Measurements from ENCODE around the gene GRHPR. TPM values are rescaled to one million over a fixed set of nuclear protein-coding genes. Genes with fewer than 3 reads are reported as not detected.
A peak's percentile ranks its signal among the peaks of the same experiment; 100 is the strongest.
"Not testable (repeated sequence)": the region's sequence is repeated elsewhere in the genome, so short reads cannot be mapped to it uniquely, and the experiment has no call there.

Gene GRHPR
- total RNA-seq, 2 experiments from 2014 or later = 51.2 to 51.5 TPM

DNA sequence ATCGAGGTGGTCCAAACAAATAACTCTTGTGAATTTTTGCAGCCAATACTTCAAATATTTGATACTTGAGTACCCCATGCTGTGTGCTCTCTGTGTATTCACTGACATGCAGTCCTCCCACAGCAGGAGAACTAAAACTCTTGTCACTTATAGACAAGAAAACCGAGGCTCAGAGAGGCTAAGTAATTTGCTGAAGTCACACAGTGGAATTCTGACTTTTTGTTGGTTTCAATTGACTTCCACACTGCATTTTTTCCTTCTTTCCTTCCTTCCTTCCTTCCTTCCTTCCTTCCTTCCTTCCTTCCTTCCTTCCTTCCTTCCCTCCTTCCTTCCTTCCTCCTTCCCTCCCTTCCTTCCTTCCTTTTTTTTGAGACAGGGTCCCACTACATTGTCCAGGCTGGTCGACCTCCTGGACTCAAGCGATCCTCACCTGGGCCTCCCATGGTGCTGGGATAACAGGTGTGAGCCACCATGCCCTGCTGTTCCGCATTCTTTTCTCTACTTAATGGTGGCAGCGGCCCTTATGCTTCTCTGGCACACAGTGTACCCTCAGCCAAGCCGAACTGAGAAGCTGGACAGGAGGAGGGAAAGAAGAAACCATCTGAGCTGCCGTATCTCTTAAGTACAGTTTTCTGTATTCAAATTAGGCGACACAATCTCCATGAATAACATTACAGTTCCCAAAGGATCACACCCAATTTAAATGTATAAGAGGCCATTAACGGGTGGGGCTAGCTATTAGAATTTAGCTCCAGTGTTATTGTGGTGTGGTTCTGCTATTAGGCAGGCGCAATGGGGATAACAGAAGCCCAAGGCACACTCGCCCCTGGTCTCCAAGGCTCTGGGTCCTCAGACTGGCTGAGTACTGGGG lies 38.4 kb upstream of the GRHPR start:
- POLR2A ChIA-PET = no interaction called here
- no peaks in the 10 kb centered on the region for H3K4me1 Mint-ChIP-seq

DNA sequence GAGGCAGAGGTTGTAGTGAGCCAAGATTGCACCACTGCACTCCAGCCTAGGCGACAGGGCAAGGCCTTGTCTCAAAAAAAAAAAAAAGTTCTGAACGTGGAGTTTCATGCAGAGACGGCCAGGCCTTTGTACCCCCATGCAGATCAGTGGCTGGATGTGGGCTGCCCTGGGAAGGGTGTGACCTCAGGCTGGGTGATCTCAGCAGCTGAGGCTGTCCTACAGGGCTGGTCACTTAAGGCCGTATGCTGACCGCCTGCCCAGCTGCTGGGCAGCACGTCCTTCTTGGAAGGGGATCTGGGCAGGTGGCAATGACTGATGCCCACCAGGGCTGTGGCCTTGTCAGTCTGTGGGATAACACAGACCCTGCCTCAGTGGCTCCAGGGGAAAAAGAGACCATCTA lies 37.2 kb upstream of the GRHPR start:
- no peak for DNase-seq
- Mint-ChIP-seq H3K9me3 (no peaks in the 10 kb centered on the region), H3K27ac (no peak overlapping the region), H3K4me1 (no peaks in the 10 kb centered on the region), H3K27me3 (no peaks in the 10 kb centered on the region), H3K4me3 (no peak overlapping the region), H3K36me3 (ENCODE audit: low read depth) (no peaks in the 10 kb centered on the region)
- ChIA-PET POLR2A (no interaction called here), CTCF (interaction anchor here (1.1 kb wide), 1 partner anchor 22 kb away, joined by 3 read pairs; no protein-coding TSS in a partner anchor)

More for the DNA sequence above, 38.4 kb upstream of the GRHPR start:
- peaks cover 3% of the 10 kb centered on the region for H3K27me3 Mint-ChIP-seq
- H3K9me3 Mint-ChIP-seq = no peaks in the 10 kb centered on the region
- no peak overlapping the region for H3K4me3 Mint-ChIP-seq
- H3K27ac Mint-ChIP-seq = no peak overlapping the region
- CTCF ChIA-PET = no interaction called here
- no peak for DNase-seq
- no peaks in the 10 kb centered on the region for H3K36me3 Mint-ChIP-seq (ENCODE audit: low read depth)

DNA sequence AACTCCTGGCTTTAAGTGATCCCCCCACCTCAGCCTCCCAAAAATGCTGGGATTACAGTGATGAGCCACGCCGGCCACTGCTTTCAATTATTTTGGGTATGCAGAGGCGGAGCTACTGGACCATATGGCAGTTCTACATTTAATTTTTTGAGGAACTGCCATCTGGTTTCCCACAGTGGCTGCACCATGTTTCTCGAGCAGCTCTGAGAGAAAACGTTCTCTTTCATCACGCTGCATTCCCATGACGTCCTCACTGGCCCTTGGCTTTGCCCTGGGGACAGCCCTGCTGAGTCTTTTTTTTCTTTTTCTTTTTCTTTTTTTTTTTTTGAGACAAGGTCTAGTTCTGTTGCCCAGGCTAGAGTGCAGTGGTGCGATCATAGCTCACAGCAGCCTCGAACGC lies 35.5 kb upstream of the GRHPR start:
- CTCF ChIA-PET = no interaction called here
- Mint-ChIP-seq H3K36me3 (ENCODE audit: low read depth) (no peaks in the 10 kb centered on the region), H3K4me3 (no peak overlapping the region), H3K27me3 (no peaks in the 10 kb centered on the region), H3K9me3 (no peaks in the 10 kb centered on the region), H3K4me1 (peaks cover 4% of the 10 kb centered on the region), H3K27ac (no peak overlapping the region)
- DNase-seq = no peak
- POLR2A ChIA-PET = no interaction called here

DNA sequence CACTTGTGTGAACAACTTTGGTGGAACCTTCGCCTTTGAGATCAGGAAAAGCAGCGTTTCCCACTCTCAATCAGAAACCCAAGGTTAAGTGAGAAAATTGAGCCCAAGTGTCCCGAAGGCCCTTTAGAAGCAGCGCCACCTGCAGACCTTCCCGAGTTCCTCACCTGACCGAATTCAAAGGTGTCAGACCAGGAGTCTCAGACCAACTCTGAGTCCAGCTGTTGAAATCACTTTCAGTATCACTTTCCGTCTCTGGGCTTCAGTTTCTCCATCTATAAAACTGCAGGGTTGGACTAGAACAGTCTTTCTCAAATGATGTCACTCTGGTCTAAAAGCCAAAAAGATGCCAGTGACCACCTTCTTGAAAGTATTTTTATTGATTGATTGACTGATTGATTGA lies 31.7 kb upstream of the GRHPR start:
- H3K27me3 Mint-ChIP-seq = no peaks in the 10 kb centered on the region
- H3K27ac Mint-ChIP-seq = no peak overlapping the region
- H3K9me3 Mint-ChIP-seq = no peaks in the 10 kb centered on the region
- no peaks in the 10 kb centered on the region for H3K36me3 Mint-ChIP-seq (ENCODE audit: low read depth)
- no peak overlapping the region for H3K4me3 Mint-ChIP-seq
- peaks cover 4% of the 10 kb centered on the region for H3K4me1 Mint-ChIP-seq
- ChIA-PET CTCF (interaction anchor here (0.8 to 1.4 kb wide), 4 partner anchors 9 to 518 kb away, joined by 3 read pairs; no protein-coding TSS in a partner anchor), POLR2A (no interaction called here)
- DNase-seq = peak; percentile 47

DNA sequence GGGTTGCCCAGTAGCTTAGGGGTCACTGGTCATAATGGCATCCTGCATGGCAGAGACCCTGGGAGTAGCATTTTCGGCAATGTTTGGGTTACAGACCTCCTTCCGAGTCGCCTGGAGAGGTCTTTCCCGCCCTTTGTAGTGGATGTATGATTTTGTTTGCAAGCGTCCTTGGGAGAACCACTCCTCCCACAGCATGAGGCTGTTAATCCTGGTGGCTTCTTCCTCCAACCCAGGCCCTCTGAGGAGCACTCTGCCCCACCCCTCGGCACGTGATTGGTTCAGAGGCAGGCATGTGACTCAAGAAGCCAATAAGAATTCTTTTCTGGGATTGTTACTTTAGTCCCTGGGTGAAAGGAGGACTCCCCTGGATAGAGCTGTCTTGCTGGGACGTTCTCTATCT lies 30.2 kb upstream of the GRHPR start:
- no peak for DNase-seq
- H3K9me3 Mint-ChIP-seq = no peaks in the 10 kb centered on the region
- no peak overlapping the region for H3K27ac Mint-ChIP-seq
- H3K36me3 Mint-ChIP-seq (ENCODE audit: low read depth) = no peaks in the 10 kb centered on the region
- CTCF ChIA-PET = interaction anchor here (1.3 to 1.4 kb wide), 2 partner anchors 11 to 396 kb away, joined by 3 read pairs; no protein-coding TSS in a partner anchor
- no peak overlapping the region for H3K4me3 Mint-ChIP-seq
- POLR2A ChIA-PET = no interaction called here
- H3K4me1 Mint-ChIP-seq = peaks cover 4% of the 10 kb centered on the region
- H3K27me3 Mint-ChIP-seq = no peaks in the 10 kb centered on the region

DNA sequence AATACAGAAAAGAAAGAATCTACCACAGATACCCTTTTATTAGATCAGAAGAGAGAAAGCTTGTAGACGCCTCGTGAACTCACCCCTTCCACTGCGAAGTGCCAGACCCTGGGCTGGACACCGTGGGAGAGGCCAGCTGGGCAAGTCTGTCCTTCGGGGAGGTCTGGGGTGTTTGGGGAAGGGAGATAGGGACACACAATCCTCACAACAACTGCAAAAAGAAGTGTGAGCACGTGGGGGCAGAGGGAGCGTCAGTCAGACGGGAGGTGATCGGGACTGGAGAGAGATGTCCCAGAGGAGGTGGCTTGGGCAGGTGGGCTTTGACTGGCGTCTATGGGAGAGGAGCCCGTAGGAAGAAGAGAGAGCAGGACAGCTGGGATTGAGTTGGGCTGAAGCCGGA lies 27.3 kb upstream of the GRHPR start:
- no peak for DNase-seq
- Mint-ChIP-seq H3K4me3 (no peak overlapping the region), H3K36me3 (ENCODE audit: low read depth) (no peaks in the 10 kb centered on the region), H3K27ac (no peak overlapping the region), H3K9me3 (no peaks in the 10 kb centered on the region), H3K4me1 (peaks cover 4% of the 10 kb centered on the region), H3K27me3 (peaks cover 3% of the 10 kb centered on the region)
- CTCF ChIA-PET = no interaction called here
- POLR2A ChIA-PET = no interaction called here

DNA sequence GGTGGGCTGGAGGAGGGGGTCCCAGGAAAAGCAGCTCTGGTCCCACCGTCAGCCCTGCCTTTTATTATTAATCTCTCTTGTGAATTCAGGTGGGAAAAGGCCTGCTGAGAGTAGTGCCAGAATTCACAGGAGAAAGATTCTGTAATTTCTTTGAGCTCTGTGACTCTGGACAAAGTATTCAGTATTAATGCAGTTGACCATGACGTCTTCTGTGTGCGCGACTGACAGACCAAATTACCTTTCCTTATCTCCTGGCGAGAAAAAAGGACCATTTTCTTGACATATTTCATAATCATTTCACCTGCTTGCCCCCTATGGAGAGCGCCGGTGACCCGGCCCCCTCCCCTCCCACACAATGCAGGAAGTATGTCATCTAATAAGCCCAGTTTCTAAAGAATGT lies 26.8 kb upstream of the GRHPR start:
- ChIA-PET CTCF (interaction anchor here (0.6 kb wide), 1 partner anchor 50 kb away, joined by 5 read pairs; no protein-coding TSS in a partner anchor), POLR2A (no interaction called here)
- H3K9me3 Mint-ChIP-seq = no peaks in the 10 kb centered on the region
- peaks cover 5% of the 10 kb centered on the region for H3K27me3 Mint-ChIP-seq
- DNase-seq = no peak
- H3K4me1 Mint-ChIP-seq = peaks cover 3% of the 10 kb centered on the region
- no peaks in the 10 kb centered on the region for H3K36me3 Mint-ChIP-seq (ENCODE audit: low read depth)
- no peak overlapping the region for H3K4me3 Mint-ChIP-seq
- no peak overlapping the region for H3K27ac Mint-ChIP-seq

DNA sequence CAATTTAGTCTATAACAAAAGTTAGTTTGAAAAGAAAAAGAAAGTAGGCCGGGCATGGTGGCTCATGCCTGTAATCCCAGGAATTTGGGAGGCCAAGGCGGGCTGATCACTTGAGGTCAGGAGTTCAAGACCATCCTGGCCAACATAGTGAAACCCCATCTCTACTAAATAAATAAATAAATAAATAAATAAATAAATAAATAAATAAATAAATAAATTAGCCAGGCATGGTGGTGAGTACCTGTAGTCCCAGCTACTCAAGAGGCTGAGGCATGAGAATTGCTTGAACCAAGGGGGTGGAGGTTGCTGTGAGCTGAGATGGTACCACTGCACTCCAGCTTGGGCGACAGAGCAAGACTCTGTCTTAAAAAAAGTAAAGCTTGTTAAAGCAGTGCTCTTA lies 24.5 kb upstream of the GRHPR start:
- H3K9me3 Mint-ChIP-seq; H3K27ac Mint-ChIP-seq; H3K4me1 Mint-ChIP-seq; POLR2A ChIA-PET; H3K27me3 Mint-ChIP-seq; H3K4me3 Mint-ChIP-seq; DNase-seq; H3K36me3 Mint-ChIP-seq (ENCODE audit: low read depth); CTCF ChIA-PET: not testable (repeated sequence)

DNA sequence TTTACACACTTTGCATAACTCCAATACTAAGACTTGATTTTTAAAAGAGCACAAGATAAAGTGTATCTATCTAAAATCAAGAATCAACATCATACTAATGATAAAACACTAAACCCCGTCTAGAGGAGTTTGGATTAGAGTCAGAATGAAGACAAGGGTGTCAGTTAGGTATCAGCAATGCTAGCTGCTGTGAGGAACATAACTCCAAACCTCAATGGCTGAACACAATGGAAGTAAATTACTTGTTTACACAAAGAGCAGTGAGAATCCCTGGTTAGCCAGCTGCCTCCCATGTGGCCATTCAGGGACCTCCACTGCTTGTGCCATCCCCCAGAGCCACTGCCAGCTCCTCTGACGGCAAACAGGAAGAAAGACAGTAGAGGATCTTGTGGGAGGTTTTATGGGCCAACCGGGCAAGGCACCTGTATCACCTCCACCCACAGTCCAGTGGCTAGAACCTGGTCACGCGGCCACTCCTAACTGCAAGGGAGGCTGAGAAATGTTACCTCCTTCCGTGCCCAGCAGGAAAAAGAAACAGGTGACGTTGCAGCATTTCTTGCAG lies 24.0 kb upstream of the GRHPR start:
- H3K4me3 Mint-ChIP-seq = no peak overlapping the region
- DNase-seq = no peak
- no peak overlapping the region for H3K27ac Mint-ChIP-seq
- POLR2A ChIA-PET = no interaction called here
- CTCF ChIA-PET = no interaction called here
- H3K9me3 Mint-ChIP-seq = no peaks in the 10 kb centered on the region
- H3K27me3 Mint-ChIP-seq = peaks cover 13% of the 10 kb centered on the region
- H3K36me3 Mint-ChIP-seq (ENCODE audit: low read depth) = no peaks in the 10 kb centered on the region
- no peaks in the 10 kb centered on the region for H3K4me1 Mint-ChIP-seq

DNA sequence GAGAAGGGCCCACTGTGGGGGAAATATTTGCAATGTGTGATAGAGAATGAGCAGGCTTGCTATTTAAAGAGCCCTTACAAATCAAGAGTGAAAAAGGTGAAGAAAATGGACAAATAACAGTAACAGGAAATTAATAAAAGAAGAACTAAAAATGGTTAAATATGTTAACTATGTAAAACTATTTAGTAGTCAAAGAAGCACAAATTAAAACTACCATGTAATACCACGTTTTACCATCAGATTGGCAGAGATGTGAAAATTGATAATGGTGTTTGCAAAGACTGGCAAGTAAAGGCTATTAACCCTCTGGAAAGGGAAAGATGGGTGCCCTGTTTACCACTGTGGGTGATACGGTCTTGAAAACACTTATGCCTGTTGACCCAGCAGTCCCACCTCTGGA lies 23.2 kb upstream of the GRHPR start:
- H3K4me1 Mint-ChIP-seq = no peaks in the 10 kb centered on the region
- ChIA-PET POLR2A (no interaction called here), CTCF (no interaction called here)

DNA sequence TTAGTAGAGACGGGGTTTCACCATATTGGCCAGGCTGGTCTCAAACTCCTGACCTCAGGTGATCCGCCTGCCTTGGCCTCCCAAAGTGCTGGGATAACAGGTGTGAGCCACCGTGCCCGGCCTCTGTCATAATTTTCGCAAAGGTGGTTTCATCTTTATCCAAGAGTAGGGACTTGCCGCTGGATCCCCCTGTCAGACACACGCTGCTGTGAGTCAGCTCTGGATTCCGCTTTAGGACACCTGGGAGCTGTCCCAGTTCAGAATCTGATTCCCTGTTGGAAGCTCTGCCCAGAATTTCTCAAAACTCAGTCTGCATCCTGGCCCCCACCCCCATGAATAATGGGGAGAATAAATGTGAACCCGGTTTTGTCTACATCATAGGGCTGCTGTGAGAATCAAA lies 17.9 kb upstream of the GRHPR start:
- H3K27me3 Mint-ChIP-seq = peaks cover 36% of the 10 kb centered on the region
- POLR2A ChIA-PET = no interaction called here
- H3K27ac Mint-ChIP-seq = no peak overlapping the region
- H3K4me3 Mint-ChIP-seq = no peak overlapping the region
- CTCF ChIA-PET = no interaction called here
- no peak for DNase-seq
- H3K36me3 Mint-ChIP-seq (ENCODE audit: low read depth) = no peaks in the 10 kb centered on the region
- no peaks in the 10 kb centered on the region for H3K9me3 Mint-ChIP-seq
- peaks cover 12% of the 10 kb centered on the region for H3K4me1 Mint-ChIP-seq

More for the DNA sequence above, 23.2 kb upstream of the GRHPR start:
- no peak overlapping the region for H3K27ac Mint-ChIP-seq
- H3K36me3 Mint-ChIP-seq (ENCODE audit: low read depth) = no peaks in the 10 kb centered on the region
- no peak overlapping the region for H3K4me3 Mint-ChIP-seq
- no peaks in the 10 kb centered on the region for H3K9me3 Mint-ChIP-seq
- peaks cover 18% of the 10 kb centered on the region for H3K27me3 Mint-ChIP-seq
- no peak for DNase-seq

DNA sequence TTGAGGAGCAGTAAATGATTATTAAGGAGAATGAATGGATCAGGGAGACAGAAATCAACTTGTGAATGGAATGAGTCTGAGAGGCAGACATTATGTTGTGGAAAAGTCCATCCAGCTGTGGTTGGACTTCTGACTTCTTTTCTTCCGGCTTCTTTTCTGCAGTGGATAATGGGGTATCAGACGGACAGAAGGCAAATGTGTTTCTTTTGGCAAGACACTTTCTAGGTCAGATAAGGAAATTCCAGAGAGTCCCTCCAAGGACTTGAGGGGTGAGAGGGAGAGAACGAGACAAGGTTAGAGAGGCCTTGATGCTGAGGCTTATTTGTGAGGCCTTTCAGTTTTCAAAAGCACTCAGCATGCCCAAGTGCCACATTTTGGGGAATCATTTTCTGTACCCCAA lies 17.1 kb upstream of the GRHPR start:
- CTCF ChIA-PET = interaction anchor here (0.7 kb wide), 1 partner anchor 22 kb away, joined by 5 read pairs; no protein-coding TSS in a partner anchor

DNA sequence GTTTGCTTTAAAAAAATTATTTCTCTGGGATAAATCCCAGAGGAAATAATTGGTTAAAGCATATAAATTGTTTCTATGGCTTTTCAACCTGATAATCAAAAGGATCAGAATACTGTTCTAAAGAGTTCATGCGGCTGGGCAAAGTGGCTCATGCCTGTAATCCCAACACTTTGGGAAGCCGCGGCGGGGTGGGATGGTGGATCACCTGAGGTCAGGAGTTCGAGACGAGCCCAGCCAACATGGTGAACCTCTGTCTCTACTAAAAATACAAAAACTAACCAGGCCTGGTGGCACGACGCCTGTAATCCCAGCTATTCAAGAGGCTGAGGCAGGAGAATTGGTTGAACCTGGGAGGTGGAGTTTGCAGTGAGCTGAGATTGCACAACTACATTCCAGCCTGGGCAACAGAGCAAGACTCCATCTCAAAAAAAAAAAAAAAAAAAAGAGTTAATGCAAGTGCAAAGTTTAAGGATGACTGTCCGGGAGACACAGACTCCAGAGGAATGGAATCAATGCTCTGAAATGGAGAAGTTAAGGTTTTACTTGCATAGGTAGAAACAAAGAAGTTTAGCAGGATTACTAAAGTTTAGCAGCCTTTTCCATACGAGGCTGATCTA lies 16.6 kb upstream of the GRHPR start:
- H3K4me1 Mint-ChIP-seq = peaks cover 22% of the 10 kb centered on the region
- POLR2A ChIA-PET = no interaction called here
- DNase-seq = no peak

More for the DNA sequence above, 17.1 kb upstream of the GRHPR start:
- Mint-ChIP-seq H3K27ac (no peak overlapping the region), H3K4me1 (peaks cover 18% of the 10 kb centered on the region), H3K36me3 (ENCODE audit: low read depth) (no peaks in the 10 kb centered on the region), H3K9me3 (no peaks in the 10 kb centered on the region), H3K27me3 (peaks cover 36% of the 10 kb centered on the region), H3K4me3 (no peak overlapping the region)
- DNase-seq = no peak
- POLR2A ChIA-PET = no interaction called here

More for the DNA sequence above, 16.6 kb upstream of the GRHPR start:
- Mint-ChIP-seq H3K27ac (no peak overlapping the region), H3K27me3 (peaks cover 32% of the 10 kb centered on the region), H3K36me3 (ENCODE audit: low read depth) (no peaks in the 10 kb centered on the region), H3K4me3 (no peak overlapping the region), H3K9me3 (no peaks in the 10 kb centered on the region)
- CTCF ChIA-PET = interaction anchor here (0.7 kb wide), 1 partner anchor 23 kb away, joined by 5 read pairs; no protein-coding TSS in a partner anchor
